A549 treated with AZD9567 at 1 μM for 4 hours (cell line): ENCODE measurements around the gene ADAM33. TPM values are rescaled to one million over a fixed set of nuclear protein-coding genes. Genes with fewer than 3 reads are reported as not detected.

Experiments
- total RNA-seq: library from RNA; stranded (reverse); fragments of 200-300 nt; extraction: Qiagen RNA extraction; gene quantifications from 5 replicates; pipeline ENCODE4 v1.2.3, GENCODE V29; 2022; ENCODE audit not compliant: insufficient read depth

ADAM33 gene, protein sequence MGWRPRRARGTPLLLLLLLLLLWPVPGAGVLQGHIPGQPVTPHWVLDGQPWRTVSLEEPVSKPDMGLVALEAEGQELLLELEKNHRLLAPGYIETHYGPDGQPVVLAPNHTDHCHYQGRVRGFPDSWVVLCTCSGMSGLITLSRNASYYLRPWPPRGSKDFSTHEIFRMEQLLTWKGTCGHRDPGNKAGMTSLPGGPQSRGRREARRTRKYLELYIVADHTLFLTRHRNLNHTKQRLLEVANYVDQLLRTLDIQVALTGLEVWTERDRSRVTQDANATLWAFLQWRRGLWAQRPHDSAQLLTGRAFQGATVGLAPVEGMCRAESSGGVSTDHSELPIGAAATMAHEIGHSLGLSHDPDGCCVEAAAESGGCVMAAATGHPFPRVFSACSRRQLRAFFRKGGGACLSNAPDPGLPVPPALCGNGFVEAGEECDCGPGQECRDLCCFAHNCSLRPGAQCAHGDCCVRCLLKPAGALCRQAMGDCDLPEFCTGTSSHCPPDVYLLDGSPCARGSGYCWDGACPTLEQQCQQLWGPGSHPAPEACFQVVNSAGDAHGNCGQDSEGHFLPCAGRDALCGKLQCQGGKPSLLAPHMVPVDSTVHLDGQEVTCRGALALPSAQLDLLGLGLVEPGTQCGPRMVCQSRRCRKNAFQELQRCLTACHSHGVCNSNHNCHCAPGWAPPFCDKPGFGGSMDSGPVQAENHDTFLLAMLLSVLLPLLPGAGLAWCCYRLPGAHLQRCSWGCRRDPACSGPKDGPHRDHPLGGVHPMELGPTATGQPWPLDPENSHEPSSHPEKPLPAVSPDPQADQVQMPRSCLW
- 0.06 to 0.09 TPM (median 0.06 TPM) in 3 of 5 replicates, not detected in the others for total RNA-seq

DNA sequence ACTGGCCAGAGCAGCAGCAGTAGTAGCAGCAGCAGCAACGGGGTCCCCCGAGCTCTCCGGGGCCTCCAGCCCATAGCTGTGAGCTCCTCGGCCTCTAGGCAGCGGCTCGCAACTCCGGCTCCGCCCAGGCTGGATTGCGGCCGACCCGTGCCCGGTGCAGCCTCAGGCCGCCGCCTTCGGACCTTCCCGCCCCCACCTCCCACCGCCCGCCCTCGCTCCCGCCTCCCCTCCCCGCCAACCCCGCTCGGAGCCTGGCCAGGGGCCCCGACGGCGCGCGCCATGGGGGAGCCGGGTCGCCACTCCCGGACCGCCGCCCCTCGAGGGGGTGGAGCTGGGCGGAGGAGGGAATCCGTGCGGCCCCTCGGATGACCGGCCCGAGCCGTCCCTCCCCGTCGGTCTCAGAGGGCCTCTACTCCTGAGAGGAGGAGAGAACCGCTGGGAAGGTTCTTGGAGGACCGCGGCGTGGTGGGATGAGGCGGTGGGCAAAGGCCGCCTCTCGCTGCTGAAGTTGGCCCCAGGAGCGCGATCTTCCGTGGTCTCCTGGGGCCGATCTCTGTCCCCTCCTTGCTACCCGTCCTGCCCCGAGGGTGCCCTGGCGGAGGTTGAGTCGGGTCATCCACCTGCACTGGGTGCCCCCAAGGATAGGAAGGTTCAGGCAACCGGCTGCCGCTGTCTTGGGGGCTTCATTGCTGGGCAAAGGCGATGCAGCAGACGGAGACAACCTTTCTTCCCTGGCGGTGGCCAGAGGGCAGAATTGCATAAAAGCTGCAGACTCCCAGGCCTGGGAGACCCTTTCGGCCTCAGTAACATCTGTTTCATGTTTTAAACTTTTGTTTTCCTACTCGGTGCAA is at the start of gene ADAM33:
Gene ADAM33, minus strand, starts transcription at position 80 of the 851 bp plus-strand sequence. Its CDS starts 6 bp downstream, at position 74.

DNA sequence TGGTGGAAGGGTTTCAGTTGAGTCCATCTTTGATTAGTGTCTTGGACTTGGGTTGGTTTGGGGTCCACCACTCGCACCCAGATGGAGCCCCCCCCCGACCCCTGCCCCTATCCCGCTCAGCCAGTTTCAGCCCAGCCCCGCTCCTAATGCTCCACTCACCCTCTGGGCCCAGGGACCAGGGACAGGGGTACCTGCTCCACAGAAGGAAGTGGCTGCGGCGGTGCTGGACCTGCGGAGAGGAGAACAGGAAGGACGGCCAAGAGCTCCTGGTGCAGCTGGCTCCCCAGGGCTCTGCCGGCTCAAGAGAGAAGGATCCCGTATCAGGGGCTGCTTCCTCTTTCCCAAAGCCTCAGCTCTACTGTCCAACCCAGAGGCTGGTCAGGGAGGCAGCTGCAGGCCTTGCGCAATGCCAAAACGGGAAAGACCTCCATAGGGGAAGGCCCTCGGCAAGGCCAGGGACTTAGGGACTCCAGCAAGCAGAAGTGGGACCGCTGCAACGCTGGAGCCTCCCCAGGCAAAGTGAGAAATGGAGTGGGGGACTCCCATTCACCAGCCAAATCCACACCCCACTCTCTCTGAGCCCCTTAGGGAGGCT is 30.6 kb upstream of the ADAM33 start, which contains the start of gene SIGLEC1:
Gene SIGLEC1, minus strand, starts transcription at position 322 of the 595 bp plus-strand sequence. CDS start 5,472 bp downstream, outside the sequence.

DNA sequence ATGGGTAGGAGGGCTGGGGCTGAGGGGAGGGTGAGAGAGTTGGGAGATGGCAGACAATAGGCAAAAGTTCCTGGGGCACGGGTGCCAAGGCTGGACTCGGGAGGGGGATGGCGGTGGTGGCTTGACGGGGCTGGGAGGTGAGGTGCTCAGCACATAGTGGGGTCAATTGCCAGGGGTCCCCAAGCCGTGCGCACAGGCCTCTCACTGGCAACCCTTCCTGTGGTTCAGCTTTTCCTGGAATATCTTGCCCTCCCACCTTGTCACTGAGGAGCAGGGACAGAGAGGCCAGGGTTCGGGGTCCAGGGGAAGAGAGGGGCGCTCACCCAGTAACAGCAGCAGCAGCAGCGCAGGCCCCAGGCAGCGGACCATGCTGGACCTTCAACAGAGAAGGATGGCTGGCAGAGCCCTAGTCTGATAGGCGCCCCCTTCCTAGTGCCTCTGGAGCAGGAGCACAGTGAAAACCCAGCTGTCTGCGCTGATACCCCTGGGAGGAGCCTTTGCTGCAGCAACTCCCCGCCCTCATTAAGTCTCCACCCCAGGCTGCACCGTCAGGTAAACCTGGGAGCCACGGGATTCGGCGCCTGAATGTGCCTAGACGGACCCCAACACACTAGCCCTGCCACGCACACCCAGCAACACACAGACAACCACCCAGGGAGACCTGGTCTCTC is 18.6 kb downstream of the ADAM33 start, which contains the start of gene GFRA4:
Gene GFRA4, minus strand, starts transcription at position 369 of the 671 bp plus-strand sequence. Its CDS starts 0 bp downstream, at position 369.

Other genes with a start within 250 kb of the ADAM33 start
- 19.7 to 26.0 TPM (median 25.8 TPM) in 5 replicates for gene ATRN, start 211.0 kb downstream of the ADAM33 start, total RNA-seq
- gene GFRA4, start 18.6 kb downstream of the ADAM33 start, total RNA-seq, result not detected in 5 replicates
- gene SIGLEC1, start 30.6 kb upstream of the ADAM33 start, total RNA-seq, result 0.01 to 0.03 TPM (median 0.03 TPM) in 3 of 5 replicates, not detected in the others
- gene HSPA12B, start 50.7 kb upstream of the ADAM33 start, total RNA-seq, result 0.46 to 0.70 TPM (median 0.56 TPM) in 4 of 5 replicates, not detected in the other
- gene ADISSP, start 85.7 kb upstream of the ADAM33 start, total RNA-seq, result 127 to 178 TPM (median 163 TPM) in 5 replicates
- 2.0 to 2.4 TPM (median 2.1 TPM) in 4 of 5 replicates, not detected in the other for gene SPEF1, start 99.4 kb upstream of the ADAM33 start, total RNA-seq
- 112 to 119 TPM (median 115 TPM) in 5 replicates for gene CENPB, start 104.7 kb upstream of the ADAM33 start, total RNA-seq
- gene CDC25B, start 114.3 kb upstream of the ADAM33 start, total RNA-seq, result 174 to 209 TPM (median 207 TPM) in 5 replicates
- gene AP5S1, start 138.5 kb upstream of the ADAM33 start, total RNA-seq, result 18.0 to 19.7 TPM (median 18.7 TPM) in 5 replicates
- gene MAVS, start 164.8 kb upstream of the ADAM33 start, total RNA-seq, result 19.0 to 22.4 TPM (median 21.8 TPM) in 5 replicates
- 55.0 to 59.2 TPM (median 56.6 TPM) in 5 replicates for gene PANK2, start 207.4 kb upstream of the ADAM33 start, total RNA-seq